Subcutaneous adipose tissue (tissue), 4 donors: Measurements from ENCODE around the gene PPP1R15B. TPM values are rescaled to one million over a fixed set of nuclear protein-coding genes. Genes with fewer than 3 reads are reported as not detected.

Source experiments
- total RNA-seq, 4 donors: library from RNA; depleted of rRNA; stranded (reverse); fragments of >200 nt; gene quantifications; one replicate each; pipeline ENCODE4 v1.1.0, GENCODE V29; 2016
- TF ChIP-seq, protein P1 (sequence below): fragments of 450-650 bp; IDR thresholded peaks from one replicate; pipeline ENCODE4 v1.5.1; 2016; ENCODE audit warnings: low read depth, mild to moderate bottlenecking, control low read depth, antibody characterized with exemption, moderate library complexity

Gene PPP1R15B
- total RNA-seq, 4 donors from 2014 or later, result 41.4 to 94.9 (median 53.2) TPM

DNA sequence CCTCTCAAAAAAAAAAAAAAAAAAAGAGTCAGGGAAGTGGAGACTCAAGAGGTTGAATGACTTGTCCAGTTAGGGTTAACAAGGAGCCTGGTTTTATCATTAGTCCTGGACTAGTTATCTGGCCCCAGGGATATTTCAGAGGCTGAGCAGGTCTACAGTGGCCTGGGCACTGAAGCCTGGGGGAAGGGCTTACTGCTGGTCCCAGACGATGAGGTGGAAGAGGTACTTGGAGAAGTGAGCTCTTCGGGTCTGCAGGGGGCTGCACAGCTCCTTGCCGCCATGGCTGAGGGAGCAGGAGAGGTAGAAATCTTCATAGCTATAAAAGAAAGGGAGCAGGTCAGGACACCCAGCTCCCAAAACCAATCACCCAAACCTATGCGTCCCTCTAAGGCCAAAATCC, 42.9 kb upstream of the PPP1R15B start:
- TF ChIP-seq, protein P1, sequence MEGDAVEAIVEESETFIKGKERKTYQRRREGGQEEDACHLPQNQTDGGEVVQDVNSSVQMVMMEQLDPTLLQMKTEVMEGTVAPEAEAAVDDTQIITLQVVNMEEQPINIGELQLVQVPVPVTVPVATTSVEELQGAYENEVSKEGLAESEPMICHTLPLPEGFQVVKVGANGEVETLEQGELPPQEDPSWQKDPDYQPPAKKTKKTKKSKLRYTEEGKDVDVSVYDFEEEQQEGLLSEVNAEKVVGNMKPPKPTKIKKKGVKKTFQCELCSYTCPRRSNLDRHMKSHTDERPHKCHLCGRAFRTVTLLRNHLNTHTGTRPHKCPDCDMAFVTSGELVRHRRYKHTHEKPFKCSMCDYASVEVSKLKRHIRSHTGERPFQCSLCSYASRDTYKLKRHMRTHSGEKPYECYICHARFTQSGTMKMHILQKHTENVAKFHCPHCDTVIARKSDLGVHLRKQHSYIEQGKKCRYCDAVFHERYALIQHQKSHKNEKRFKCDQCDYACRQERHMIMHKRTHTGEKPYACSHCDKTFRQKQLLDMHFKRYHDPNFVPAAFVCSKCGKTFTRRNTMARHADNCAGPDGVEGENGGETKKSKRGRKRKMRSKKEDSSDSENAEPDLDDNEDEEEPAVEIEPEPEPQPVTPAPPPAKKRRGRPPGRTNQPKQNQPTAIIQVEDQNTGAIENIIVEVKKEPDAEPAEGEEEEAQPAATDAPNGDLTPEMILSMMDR, result no peak

DNA sequence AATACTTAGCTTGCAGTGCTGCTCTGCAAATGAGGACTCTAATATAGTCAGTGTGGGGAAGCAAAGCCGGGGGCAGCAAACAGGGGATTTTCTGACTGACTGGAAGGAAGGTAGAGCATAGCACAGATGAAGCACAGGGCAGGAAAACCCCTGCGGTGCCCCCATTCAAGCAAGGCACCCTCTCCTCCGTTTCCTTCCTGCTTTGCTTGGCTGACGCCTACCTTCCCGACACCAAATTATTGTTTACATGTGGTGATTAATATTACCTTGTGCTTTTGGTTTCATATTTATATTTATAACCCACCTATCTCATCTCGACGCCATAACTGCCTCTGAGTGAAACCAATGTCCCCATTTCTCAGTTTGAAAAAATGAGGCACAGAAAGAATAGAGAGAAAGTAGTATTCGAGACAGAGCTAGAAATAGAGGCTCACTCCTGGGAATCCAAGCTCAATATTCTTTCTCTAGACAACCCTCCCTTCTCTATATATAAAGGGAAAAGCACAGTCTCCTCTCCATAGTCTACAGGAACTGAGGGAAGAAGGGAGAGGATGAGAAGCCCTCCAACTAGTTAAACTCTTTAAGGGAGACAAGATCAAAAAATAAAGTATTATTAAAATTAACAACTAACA, 41.6 kb upstream of the PPP1R15B start:
- TF ChIP-seq, protein P1, result no peak

DNA sequence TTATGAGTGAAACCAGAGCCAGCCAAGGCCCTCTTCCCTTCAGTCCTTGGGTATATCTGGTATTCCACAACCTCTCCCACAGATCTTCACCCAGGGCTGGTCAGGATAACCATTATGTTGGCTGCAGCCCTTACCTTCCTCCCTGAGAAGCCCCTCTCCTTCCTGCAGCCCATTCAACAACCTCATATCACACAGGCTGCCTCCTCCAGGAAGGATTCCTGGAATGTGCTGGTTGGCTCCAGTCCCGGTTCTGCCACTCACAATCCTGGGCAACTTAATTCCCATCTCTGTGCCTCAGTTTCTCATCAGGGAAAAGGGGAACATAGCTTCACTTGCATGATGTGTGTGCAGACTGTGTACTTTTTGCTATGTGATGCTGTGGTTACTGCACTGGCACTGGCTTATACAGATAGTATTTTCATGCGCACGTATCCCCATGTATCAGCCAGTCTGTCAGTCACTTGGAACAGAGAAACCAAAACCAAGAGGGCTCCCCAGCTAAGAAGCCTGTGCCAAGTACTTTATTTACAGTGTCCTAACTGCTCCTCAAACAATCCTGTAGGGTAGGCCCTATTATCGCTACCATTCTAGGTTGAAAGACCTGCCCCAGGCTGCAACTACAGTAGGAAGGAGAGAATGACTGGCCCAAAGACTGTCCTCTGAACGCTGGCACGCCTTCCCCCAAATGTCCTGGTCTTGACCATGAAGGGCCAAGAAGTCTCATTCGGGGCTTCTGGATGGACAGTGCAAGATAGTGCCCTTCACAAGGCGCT, 39.9 kb upstream of the PPP1R15B start:
- TF ChIP-seq, protein P1, result no peak

DNA sequence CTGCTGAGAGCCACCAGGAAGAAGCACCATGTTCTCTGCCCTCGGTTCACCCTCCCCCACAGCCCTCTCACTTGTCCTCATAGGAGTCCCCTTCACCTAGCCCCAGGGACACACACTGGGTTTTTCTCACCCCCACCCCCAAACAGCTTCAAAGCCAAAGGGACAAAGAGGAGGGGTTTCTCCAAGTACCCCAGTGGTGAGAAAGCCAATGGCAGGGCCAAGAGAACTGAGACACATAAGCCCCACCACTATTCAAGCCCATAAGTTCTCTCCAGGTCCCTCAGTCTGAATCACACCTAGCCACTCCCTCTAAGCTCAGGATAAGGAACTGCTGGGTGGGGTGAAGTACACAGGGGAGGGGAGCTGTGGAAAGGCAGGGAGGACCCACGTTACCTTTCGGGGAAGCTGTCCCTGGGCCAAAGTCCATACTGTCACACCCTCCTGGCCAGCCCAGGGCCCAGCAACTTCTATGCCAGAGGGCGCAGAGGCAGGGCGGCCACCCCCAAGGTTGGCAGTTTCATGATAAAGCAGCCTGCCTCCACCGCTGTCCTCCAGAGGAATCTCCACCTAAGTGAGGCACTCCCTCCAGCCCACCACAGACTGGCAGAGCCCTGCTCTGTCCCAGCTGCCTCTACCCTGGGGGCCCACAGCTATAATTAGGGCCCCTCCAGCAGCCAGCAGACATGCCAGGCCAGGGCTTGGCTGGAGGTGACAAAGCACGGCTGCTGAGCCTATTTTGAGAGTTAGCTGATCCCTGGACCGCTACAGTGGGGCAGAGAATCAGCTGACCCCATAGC, 39.0 kb upstream of the PPP1R15B start:
- TF ChIP-seq, protein P1, result no peak

DNA sequence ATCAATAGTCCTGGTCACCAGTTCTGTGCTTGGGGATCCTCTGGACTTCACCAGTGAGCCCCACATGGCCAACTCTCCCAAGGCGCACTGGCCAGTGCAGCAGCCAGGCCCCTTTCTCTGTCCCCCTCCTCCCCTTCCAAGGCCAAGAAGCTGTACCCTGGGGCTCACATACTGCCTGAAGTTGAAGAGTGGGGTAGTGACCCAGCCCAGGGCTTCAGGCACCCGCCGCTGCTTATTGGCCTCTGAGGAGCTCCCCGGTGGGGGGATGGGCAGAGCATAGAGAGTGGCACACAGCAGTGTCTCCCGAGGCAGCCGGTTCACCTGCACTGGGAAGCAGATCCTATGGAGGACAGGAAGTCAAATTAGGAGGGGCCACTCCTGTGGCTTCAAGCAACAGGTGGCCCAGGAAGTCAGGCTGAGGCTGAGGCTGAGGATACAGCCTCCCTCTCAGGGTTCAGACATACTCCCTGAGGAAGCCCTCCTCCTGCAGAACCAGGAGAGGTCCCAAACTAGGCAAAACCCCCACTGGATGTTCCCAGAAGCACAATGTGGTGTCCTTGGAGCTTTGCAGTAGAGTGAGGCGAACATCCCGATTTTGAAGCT, 38.2 kb upstream of the PPP1R15B start:
- TF ChIP-seq, protein P1, result no peak

DNA sequence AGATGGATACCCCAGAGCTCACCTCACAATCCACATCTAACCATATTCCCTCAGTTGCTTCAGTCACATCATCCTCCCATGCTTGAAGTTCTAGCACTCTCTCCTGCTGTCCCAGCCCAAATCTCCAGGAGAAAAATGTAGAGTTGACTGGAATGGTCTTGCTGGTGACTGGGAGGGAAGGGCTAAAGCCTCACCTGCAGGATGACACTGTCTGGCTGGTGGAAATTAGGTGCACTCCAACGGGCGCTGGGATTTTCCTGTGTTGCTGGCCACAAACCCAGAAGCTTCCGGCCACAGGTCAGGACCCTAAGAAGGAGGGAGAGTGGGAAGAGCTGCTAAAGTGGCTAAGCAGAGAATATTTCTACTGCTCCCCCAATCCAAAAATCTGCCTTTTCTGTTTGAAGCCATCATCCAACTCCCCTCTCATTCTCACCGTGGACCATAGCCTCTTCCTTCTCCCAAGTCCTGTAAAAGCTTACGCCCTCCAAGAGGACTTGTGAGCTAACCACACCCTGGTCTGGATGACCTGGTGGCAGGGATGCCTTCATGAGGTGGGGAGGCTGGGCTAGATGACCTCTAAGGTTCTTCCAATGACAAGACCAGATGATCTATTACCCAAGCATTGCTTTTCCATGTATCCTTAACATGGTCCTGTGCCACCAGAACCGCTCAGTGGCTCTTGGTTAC, 37.5 kb upstream of the PPP1R15B start:
- TF ChIP-seq, protein P1, result no peak
